ENCODE data around the gene LMBRD2.

- TF ChIP-seq TAF1 (IDR thresholded peaks at IDR 0.05; ENCODE audit: borderline replicate concordance, low read depth, low read length) (no peak), CTCF (IDR thresholded peaks at IDR 0.05 in 2 of 3, conservative IDR thresholded peaks at IDR 0.05 in 1 of 3; ENCODE audit: control insufficient read depth in 2 of 3, extremely low read depth in 1 of 3, insufficient read depth in 1 of 3, low read depth in 3 of 3, low read length in 3 of 3) (no peak), ZBED1 (IDR thresholded peaks at IDR 0.05; ENCODE audit: borderline replicate concordance) (no peak), CBFB (IDR thresholded peaks at IDR 0.05; ENCODE audit: low read depth) (no peak), BRCA1 (IDR thresholded peaks at IDR 0.05; ENCODE audit: low read depth, low read length) (no peak), BCL3 (IDR thresholded peaks at IDR 0.05; ENCODE audit: borderline replicate concordance, insufficient read depth, low read depth, low read length, poor library complexity, severe bottlenecking) (no peak), ZNF274 (IDR thresholded peaks at IDR 0.05; ENCODE audit: insufficient read depth, insufficient read length) (no peak)
- TF ChIP-seq, protein P1, sequence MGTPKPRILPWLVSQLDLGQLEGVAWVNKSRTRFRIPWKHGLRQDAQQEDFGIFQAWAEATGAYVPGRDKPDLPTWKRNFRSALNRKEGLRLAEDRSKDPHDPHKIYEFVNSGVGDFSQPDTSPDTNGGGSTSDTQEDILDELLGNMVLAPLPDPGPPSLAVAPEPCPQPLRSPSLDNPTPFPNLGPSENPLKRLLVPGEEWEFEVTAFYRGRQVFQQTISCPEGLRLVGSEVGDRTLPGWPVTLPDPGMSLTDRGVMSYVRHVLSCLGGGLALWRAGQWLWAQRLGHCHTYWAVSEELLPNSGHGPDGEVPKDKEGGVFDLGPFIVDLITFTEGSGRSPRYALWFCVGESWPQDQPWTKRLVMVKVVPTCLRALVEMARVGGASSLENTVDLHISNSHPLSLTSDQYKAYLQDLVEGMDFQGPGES (IDR thresholded peaks at IDR 0.05): no peak
Observed at GRCh38 chr5:36164461-36164860, 12.8 kb upstream of the LMBRD2 start.
